ENCODE data around the gene HENMT1.

The HENMT1 gene

DNA sequence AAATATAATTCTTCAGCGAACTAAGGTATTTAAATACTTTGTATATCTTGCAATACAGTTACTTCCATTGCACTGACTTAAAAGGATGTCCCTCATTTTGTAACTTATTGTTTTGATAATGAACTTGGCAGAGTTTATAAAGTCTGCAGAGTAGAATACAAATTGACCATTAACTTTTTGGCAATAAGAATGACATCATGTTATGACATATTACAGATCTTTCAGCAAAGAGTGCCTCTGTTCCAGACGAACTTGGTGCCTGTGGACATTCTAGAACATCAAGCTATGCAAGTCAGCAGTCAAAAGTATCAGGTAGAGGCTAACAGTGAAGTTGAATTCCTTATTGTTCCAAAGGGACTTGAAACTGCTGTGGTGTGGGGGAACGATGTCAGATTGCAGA lies 32.9 kb downstream of the HENMT1 start:
- no peak for DNase-seq (ENCODE audit: low read depth in 2 of 2)

- DNase-seq (ENCODE audit: low read depth in 2 of 2), result no peak
These were observed 33.6 kb downstream of the HENMT1 start for GRCh38 chr1:108627256-108627655.

DNA sequence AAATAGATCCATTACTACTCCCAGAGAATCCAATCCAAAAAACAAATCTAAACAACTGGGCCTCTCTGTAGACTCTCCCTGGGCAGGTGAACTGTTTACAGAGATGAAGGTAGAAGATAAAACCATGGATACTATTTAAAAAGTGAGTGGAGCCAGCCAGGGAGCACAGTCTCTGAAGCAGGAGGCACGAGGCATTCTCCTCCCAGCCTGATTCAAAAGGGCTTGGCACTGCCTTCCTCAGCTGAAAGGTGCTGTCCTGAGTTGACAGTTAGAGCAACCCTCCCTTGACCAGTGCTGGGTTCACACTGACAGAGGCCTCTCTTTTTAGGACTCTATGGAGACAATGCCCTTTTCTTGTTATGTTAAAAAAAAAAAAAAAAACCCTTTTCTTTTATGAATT lies 36.8 kb downstream of the HENMT1 start:
- DNase-seq (ENCODE audit: low read depth in 2 of 2), result no peak

GRCh38 chr1:108617724-108618056 lies 43.2 kb downstream of the HENMT1 start:
- DNase-seq (ENCODE audit: low read depth in 2 of 2), result no peak

GRCh38 chr1:108617008-108617723 lies 43.7 kb downstream of the HENMT1 start:
- DNase-seq (ENCODE audit: low read depth in 2 of 2), result no peak

GRCh38 chr1:108615544-108615943 lies 45.3 kb downstream of the HENMT1 start:
- DNase-seq (ENCODE audit: low read depth in 2 of 2), result no peak

- no peak for DNase-seq (ENCODE audit: low read depth in 2 of 2)
These were observed 48.4 kb downstream of the HENMT1 start for GRCh38 chr1:108612496-108612895.

DNA sequence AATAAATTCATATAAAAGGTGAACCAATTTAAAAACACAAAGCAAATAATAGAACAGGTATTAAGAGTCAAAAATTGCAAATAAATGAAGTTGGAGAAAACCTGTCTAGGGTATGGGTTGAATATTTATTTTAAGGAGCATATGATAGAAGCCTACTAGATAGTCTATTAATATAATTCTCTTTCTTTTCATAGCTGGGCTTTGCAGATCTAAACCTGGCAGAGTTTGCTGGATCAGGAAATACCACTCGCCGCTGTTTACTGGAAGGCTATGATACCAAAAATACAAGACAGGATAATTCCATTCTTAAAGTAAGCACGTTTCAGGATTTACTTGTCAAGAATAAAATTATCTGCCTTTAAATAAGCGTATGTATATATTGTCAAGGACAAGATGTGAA lies 48.9 kb downstream of the HENMT1 start:
- no peak for DNase-seq (ENCODE audit: low read depth in 2 of 2)

- no peak for DNase-seq (ENCODE audit: low read depth in 2 of 2)
These were observed 50.8 kb downstream of the HENMT1 start for GRCh38 chr1:108610073-108610472.

GRCh38 chr1:108609483-108610049 lies 51.3 kb downstream of the HENMT1 start:
- no peak for DNase-seq (ENCODE audit: low read depth in 2 of 2)

DNA sequence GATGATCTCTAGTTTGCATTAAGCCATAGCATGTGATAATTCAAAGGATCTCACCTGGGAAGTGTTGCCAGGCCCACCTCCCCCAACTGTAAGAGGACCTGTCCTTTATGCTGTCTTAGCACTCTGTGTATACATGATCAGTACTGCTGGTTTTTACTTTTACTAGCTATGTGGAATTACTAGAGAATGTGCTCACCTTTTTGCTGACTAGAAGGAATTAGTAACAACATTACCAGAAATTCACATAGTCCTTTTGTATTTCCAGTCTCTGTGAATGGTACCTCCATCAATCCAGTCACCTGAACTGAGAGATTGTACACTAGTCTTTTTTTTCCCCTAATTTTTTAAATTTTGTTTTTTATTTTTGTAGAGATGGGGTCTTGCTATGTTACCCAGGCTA lies 54.4 kb downstream of the HENMT1 start:
- DNase-seq (ENCODE audit: low read depth in 2 of 2), result no peak

DNA sequence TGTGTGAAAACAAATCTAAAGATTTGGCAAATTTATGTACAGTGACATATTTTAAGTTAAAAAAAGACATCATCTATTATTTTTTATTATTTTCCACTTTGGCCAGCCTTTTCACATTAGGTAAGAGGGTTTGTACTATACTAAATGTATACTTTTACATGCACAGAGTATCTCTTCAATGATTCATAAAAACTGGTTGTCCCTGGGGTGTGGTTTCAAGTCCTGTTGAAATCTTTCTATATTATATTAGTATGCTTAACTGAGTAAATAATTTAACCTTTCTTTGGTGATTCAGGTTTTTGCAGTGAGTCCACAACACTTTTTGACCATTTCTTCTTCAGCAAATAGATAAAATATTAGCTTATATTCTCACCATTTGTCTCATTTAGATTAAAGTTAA lies 55.3 kb downstream of the HENMT1 start:
- no peak for DNase-seq (ENCODE audit: low read depth in 2 of 2)

GRCh38 chr1:108601708-108602410 lies 59.0 kb downstream of the HENMT1 start:
- no peak for DNase-seq (ENCODE audit: low read depth in 2 of 2)

- DNase-seq (ENCODE audit: low read depth in 2 of 2), result no peak
These were observed 60.4 kb downstream of the HENMT1 start for GRCh38 chr1:108600504-108600903.

DNA sequence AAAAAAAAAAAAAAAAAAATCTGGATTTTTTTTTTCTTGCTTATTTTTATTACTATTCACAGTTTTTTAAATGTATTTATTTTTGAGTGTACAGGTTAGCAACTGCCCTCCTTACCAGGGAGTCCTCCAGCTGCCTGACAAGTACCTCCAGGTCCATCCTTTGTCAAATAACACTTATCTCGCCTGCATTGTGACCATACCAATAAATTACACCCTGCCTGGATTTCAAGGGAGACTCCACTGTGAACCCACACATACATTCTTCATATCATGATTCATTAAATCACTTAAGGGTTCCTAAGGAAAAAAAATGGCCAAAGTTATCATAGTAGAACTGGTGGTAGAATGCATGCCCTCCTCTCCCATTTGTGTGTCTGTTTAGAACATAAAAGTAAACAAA lies 62.6 kb downstream of the HENMT1 start:
- no peak for DNase-seq (ENCODE audit: low read depth in 2 of 2)
